ENCODE measurements around the gene PEDS1.

DNA sequence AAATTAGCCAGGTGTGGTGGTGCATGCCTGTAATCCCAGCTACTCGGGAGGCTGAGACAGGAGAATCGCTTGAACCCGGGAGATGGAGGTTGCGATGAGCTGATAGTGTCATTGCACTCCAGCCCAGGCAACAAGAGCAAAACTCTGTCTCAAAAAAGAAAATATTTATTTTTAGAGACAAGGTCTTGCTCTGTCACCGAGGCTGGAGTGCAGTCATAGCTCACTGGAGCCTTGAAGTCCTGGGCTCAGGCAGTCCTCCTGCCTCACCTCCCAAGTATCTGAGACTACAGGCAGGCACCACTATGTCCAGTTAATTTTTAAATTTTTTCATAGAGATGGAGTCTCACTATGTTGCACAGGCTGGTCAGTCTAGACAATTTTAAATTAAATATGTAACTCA lies 20.9 kb upstream of the PEDS1 start:
- TF ChIP-seq SP1 (CRISPR knock-in tag; conservative IDR thresholded peaks at IDR 0.05) = no peak
- TF ChIP-seq, protein P1, sequence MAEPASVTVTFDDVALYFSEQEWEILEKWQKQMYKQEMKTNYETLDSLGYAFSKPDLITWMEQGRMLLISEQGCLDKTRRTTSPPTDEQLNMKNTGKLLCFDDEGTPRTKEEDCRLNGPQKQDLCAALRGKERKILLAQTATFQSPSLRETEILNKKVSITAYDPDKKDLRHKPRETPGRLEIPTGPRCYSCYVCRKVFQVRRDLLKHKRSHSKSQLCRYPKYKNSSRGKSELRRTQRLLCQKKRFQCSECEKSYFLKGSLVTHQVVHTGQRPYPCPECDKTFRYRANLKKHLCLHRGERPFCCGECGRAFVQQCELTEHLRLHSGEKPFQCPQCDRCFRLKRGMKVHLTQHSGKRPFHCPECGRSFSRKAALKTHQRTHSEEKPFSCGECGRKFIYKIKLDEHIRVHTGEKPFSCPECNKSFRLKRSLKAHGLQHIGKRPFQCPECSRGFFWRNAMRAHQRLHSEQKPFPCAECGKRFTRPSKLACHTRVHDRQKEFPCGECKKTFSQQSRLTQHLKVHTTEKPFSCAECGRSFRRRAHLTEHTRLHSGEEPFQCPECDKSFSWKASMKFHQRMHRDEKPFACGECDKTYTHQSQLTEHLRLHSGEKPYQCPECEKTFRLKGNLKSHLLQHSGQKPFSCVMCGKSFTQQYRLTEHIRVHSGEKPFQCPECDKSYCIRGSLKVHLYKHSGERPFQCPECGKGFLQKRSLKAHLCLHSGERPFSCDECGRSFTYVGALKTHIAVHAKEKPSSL (CRISPR knock-in tag; conservative IDR thresholded peaks at IDR 0.05) = no peak
